HFF-Myc (cell line): Measurements from ENCODE around the gene LAMA4.
A peak's percentile ranks its signal among the peaks of the same experiment; 100 is the strongest.
"Not testable (repeated sequence)": the region's sequence is repeated elsewhere in the genome, so short reads cannot be mapped to it uniquely, and the experiment has no call there.

Experiments
- DNase-seq: peaks from one replicate; pipeline ENCODE4 v3.0.0-alpha.2; 2011; ENCODE audit warnings: low read depth; ENCODE audit errors: extremely low read depth
- H3K4me3 ChIP-seq: replicated peaks from 2 replicates; pipeline ENCODE4 v1.5.1; 2011; ENCODE audit warnings: low read depth, mild to moderate bottlenecking, control low read depth, low read length
- TF ChIP-seq, protein P1 (sequence below): IDR thresholded peaks from 2 replicates; pipeline ENCODE4 v1.5.1; 2012; ENCODE audit warnings: mild to moderate bottlenecking, low read depth, low read length, control low read depth; ENCODE audit errors: missing control alignments

The LAMA4 gene

GRCh38 chr6:112106562-112106961 lies 147.8 kb downstream of the LAMA4 start:
- TF ChIP-seq, protein P1, sequence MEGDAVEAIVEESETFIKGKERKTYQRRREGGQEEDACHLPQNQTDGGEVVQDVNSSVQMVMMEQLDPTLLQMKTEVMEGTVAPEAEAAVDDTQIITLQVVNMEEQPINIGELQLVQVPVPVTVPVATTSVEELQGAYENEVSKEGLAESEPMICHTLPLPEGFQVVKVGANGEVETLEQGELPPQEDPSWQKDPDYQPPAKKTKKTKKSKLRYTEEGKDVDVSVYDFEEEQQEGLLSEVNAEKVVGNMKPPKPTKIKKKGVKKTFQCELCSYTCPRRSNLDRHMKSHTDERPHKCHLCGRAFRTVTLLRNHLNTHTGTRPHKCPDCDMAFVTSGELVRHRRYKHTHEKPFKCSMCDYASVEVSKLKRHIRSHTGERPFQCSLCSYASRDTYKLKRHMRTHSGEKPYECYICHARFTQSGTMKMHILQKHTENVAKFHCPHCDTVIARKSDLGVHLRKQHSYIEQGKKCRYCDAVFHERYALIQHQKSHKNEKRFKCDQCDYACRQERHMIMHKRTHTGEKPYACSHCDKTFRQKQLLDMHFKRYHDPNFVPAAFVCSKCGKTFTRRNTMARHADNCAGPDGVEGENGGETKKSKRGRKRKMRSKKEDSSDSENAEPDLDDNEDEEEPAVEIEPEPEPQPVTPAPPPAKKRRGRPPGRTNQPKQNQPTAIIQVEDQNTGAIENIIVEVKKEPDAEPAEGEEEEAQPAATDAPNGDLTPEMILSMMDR = no peak
- no peak for DNase-seq
- H3K4me3 ChIP-seq = no peak overlapping the region

GRCh38 chr6:112106026-112106425 lies 148.3 kb downstream of the LAMA4 start:
- DNase-seq, H3K4me3 ChIP-seq: not testable (repeated sequence)

DNA sequence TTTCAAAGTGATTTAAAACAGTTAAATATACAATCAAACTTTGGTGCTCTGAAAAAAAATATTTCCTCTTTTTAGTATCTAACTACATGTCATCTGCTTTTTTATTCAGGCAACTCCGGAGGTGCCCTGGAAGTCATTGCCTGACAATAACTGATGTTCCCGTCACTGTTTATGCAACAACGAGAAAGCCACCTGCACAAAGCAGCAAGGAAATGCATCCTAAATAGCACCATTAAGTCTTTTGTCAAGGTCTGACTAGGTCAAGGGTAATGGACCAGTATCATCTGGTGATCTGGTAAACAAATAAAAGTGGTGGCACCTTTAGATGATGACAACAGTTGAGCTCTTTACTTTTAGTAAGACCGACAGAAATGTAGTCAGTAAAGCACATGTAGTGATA lies 153.8 kb downstream of the LAMA4 start:
- TF ChIP-seq, protein P1 = no peak
- no peak for DNase-seq

DNA sequence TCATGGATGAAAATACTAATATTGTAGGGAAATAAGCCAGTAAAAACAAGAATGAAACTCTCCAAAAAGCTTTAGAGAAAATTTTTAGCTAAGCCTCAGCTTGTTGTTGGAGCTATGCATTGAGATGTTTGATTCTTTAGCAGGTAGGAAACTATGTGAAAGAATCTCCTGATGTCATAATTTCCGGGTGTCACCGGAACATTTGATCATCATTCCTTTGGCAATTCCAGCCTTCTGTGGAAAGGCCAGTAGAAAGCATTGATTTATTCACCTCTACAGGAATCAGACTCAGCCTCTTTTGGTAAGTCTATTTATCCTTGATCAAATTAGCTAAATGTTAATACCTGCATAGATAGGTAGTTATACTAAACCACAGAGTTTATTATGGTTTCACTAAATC lies 157.5 kb downstream of the LAMA4 start:
- TF ChIP-seq, protein P1 = no peak
- no peak overlapping the region for H3K4me3 ChIP-seq
- DNase-seq = no peak

More for the DNA sequence above, 153.8 kb downstream of the LAMA4 start:
- no peak overlapping the region for H3K4me3 ChIP-seq

DNA sequence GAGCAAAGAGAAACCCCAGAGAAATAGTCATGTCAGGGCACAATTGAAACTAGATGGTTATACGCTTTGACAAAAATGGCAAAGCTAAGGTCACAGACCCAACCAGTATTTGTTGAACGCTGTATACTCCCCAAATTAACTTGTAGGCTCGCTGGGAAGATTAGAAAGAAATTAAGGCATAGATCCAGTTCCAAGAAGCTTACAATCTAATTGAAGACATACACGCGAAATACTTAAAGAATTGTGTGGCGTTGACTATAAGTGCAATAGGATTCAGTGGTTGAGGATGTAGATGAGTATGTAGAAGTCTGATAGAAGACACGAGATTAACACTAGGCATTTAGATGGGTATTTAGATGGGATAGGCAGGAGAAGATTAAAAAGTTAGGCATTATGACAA lies 166.5 kb downstream of the LAMA4 start:
- peak overlapping the region; percentile 83 for H3K4me3 ChIP-seq
- TF ChIP-seq, protein P1 = no peak
- DNase-seq = no peak

- DNase-seq = peak; percentile 91
- peak within 1 kb of the TSS; percentile 83 for H3K4me3 ChIP-seq
- TF ChIP-seq, protein P1 = no peak
Measured at GRCh38 chr6:112087136-112087911, 167.0 kb downstream of the LAMA4 start, which contains the start of the genes FAM229B and TUBE1. Gene FAM229B, plus strand, starts transcription at chr6:112087591. Its CDS starts 11,693 bp downstream, at chr6:112099284. Gene TUBE1, minus strand, starts transcription at chr6:112087482. Its CDS starts 48 bp downstream, at chr6:112087434.

- peak; percentile 32 for DNase-seq
- TF ChIP-seq, protein P1 = peak; percentile 24
- H3K4me3 ChIP-seq = peak overlapping the region; percentile 83
Measured at GRCh38 chr6:112086744-112087135, 167.6 kb downstream of the LAMA4 start.
